HL-60/S4 treated with phorbol 12-myristate 13-acetate at 8.2 ng/mL for 4 days and 3 days (cell line): ENCODE data around the gene TWNK.

ENCODE experiments used
- in situ Hi-C: fragments of 300-500 bp; cut with MboI; formaldehyde crosslinking; loops from 2 replicates; pipeline ENCODE4 v1.15.0; 2022; ENCODE audit warnings: low sequenced_read_pairs

The TWNK gene

DNA sequence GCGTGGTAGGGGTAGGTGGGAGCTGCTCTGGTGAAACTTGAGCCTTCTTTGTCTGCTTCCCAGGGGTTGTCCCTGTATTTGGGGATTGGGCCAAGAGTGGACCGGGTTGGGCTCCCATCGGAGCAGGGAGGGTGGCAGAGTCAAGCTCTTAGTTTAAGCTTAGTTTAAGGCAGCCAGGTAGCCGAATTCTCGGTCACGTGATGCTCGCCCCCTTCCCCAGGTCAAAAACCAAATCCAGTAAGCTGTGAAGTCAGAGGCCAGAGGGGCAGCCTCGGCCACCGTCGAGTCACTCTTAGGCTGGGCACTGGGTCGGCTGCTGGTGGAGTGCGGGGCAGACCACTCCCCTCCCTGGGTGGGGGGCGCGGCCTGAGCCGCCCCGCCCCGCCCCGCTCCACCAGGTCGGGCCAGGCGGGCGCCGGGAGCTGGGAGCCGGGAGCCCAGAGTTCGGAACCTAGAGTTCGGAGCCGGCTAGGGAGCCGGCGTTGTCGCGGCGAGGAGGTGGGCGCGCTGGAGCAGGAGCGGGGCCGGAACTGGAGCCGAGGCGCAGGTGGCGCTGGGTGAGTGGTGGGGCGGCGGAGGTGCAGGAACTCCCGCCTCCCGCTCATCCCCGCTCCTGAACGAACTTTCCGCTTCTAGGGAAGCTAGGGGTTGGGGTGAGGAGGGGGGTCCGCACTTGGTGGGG, 9.5 kb downstream of the TWNK start:
- in situ Hi-C loops = no loop called here

DNA sequence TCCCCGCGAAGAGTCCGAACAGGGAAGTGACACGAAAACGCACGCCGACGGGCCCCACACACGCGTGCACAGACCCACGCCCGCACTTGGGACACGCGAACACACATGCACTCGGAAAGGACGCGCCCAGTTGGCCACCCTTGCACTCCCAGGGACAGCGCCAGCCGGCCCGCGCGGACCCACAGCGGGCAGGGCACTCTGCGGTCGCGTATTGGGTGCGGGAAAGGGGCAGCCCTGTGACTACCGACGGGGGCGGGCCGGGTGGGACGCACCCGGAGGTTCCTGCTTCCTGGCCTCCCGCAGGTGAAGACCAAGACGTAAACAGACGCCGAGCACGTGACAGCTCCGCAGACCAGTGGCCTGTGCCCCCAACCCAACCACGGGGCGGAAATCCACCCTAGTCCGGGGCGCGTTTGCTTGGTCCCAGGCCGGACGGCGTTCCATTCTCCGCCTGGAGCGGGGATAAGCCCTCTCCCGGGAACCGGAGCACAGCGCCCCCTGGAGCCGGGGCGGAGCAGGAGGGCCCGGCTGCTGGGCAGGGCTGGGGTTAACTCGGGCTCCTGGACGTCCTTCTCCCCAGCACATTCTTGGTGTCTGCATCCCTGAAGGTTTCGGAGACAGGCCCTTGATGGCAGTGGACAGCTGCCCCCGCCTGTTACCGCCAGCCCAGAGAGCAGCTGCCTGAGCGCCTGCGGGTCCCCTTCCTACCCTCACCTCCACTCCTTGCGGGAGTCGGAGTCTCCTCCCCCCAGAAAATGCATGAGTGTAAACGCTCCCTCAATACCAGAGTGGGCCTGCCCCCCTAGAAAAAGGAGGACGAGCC, 10.2 kb downstream of the TWNK start:
- in situ Hi-C loops = no loop called here

- in situ Hi-C loops = no loop called here
These were observed 11.0 kb downstream of the TWNK start for GRCh38 chr10:100998183-100998990.

DNA sequence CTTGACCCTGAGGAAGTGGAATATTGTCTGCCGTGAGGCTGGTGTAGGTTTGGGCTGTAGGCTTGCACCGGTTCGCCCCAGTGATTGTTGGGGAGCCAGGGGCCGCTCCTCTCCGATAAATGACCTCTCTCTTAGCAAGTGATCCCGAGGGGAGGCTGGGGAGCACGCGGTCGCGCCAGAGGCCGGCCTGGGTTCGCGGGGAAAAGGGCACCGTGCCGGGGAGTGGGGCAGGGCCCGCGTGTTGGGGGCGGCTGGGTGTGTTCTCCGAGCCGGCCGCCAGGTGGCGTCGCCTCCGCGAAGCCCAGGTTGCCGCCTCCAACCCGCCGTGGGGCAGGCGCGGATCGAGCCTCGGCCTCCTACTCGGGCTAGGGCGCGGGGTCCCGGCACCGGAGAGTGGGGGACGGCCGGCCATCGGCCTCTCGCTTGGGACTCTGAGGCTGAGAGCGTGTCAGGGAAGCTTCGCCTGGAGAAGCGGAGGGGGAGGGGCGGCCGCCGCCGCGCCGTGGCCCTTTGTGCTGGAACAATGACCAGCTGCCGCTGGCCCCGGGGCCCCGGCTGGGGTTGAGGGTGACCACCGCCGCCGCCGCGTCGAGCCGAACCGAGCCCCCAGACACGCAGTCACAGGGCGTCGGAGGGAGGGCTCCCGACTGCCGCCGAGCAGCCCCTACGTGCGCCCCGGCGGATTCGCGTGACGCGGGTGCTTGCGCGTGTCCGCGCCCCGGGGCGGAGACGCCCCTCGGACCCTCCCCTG, 11.8 kb downstream of the TWNK start:
- in situ Hi-C loops = no loop called here

DNA sequence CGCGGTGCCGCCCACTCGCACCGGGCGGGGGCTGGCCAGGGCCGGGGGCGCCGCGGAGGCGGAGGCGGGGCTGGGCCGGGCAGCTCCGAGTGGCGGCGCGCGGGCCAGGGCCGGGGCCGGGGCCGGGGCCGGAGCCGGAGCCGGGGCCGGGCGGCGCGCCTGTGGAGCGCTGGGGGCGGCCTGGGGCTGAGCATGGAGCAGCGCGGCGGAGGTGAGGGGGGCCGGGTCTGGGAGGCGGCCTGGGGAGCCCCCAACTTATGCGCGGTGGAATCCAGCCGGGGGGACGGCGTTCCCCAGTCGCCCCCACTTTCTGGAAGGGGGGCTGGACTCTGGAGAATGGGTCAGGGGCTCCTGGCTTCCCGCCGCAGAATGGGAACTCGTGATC, 12.4 kb downstream of the TWNK start, which contains the start of gene LZTS2:
TSS of gene LZTS2 (plus strand) at position 67 of the 385 bp plus-strand sequence. CDS start 2,731 bp downstream, outside the sequence.
- in situ Hi-C loops = no loop called here

- in situ Hi-C loops = no loop called here
These were observed 13.0 kb downstream of the TWNK start for GRCh38 chr10:101000127-101000914.

- in situ Hi-C loops = no loop called here
These were observed 13.7 kb downstream of the TWNK start for GRCh38 chr10:101000915-101001658.

DNA sequence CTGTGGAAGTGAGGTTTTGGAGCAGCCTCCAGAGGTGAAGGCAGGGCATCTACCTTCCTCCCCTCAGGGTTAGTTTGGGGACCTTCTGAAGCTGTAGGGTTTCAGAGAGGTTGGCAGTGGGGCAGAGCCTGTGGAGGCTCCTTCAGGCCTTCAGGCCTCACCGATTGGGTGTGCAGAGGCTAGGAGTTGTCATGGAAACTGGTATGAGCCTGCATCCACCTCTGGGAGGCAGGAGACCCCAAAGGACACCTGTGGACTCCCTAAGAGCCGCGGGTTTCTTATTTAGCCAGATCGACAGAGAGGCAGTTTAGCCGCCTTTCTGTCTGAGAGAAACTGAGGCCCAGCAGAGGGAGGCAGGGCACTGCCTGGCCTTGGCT, 14.3 kb downstream of the TWNK start:
- in situ Hi-C loops = no loop called here

DNA sequence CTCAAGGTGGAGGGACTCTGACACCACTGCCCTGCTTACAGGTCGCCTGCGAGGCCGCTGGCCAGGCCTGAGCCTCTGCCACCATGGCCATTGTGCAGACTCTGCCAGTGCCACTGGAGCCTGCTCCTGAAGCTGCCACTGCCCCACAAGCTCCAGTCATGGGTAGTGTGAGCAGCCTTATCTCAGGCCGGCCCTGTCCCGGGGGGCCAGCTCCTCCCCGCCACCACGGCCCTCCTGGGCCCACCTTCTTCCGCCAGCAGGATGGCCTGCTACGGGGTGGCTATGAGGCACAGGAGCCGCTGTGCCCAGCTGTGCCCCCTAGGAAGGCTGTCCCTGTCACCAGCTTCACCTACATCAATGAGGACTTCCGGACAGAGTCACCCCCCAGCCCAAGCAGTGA, 15.1 kb downstream of the TWNK start:
- in situ Hi-C loops = no loop called here

DNA sequence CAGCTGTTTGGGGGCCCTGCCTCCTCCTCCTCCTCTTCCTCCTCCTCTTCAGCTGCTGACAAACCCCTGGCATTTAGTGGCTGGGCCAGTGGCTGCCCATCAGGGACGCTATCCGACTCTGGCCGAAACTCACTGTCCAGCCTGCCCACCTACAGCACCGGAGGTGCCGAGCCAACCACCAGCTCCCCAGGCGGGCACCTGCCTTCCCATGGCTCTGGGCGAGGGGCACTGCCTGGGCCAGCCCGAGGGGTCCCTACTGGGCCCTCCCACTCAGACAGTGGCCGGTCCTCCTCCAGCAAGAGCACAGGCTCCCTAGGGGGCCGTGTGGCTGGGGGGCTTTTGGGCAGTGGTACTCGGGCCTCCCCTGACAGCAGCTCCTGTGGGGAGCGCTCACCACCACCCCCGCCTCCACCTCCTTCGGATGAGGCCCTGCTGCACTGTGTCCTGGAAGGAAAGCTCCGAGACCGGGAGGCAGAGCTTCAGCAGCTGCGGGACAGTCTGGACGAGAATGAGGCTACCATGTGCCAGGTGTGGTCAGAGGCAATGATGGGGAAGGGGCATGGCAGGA, 16.4 kb downstream of the TWNK start:
- in situ Hi-C loops = no loop called here

- in situ Hi-C loops = no loop called here
These were observed 18.0 kb downstream of the TWNK start for GRCh38 chr10:101005361-101005760.

GRCh38 chr10:101005869-101006567, 18.7 kb downstream of the TWNK start:
- in situ Hi-C loops = no loop called here

DNA sequence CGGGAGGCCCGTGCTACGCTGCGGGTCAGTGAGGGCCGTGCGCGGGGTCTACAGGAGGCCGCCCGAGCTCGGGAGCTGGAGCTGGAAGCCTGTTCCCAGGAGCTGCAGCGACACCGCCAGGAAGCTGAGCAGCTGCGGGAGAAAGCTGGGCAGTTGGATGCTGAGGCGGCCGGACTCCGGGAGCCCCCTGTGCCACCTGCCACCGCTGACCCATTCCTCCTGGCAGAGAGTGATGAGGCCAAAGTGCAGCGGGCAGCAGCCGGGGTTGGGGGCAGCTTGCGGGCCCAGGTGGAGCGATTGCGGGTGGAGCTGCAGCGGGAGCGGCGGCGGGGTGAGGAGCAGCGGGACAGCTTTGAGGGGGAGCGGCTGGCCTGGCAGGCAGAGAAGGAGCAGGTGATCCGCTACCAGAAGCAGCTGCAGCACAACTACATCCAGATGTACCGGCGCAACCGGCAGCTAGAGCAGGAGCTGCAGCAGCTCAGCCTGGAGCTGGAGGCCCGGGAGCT, 19.3 kb downstream of the TWNK start:
- in situ Hi-C loops = no loop called here

DNA sequence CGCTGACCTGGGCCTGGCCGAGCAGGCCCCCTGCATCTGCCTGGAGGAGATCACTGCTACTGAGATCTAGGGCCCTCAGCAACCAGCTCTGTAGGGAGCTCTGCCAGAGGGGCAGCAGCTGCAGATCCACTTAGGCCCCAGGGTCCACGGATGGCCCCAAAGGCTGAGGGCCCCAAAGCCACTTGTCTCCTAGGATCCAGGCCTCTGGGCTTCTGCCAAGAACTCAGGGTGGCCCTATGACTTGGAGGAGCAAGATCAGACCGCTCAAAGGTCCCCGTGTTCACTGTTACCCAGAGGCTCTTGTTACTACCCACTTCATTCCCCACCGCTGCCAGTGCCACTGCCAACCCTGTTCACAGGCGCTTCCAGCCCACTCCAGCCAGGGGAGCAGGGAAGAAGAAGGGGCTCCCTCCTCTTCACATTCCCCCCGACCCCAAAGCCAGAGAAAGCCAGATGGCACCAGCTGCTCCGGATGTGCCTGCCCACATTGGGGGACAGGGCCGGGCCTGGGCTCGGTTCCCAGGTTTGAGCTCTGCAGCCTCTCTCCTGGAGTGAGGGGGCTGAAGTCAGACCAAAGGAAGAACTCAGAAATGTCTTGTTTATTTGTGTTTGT, 19.9 kb downstream of the TWNK start:
- in situ Hi-C loops = no loop called here

DNA sequence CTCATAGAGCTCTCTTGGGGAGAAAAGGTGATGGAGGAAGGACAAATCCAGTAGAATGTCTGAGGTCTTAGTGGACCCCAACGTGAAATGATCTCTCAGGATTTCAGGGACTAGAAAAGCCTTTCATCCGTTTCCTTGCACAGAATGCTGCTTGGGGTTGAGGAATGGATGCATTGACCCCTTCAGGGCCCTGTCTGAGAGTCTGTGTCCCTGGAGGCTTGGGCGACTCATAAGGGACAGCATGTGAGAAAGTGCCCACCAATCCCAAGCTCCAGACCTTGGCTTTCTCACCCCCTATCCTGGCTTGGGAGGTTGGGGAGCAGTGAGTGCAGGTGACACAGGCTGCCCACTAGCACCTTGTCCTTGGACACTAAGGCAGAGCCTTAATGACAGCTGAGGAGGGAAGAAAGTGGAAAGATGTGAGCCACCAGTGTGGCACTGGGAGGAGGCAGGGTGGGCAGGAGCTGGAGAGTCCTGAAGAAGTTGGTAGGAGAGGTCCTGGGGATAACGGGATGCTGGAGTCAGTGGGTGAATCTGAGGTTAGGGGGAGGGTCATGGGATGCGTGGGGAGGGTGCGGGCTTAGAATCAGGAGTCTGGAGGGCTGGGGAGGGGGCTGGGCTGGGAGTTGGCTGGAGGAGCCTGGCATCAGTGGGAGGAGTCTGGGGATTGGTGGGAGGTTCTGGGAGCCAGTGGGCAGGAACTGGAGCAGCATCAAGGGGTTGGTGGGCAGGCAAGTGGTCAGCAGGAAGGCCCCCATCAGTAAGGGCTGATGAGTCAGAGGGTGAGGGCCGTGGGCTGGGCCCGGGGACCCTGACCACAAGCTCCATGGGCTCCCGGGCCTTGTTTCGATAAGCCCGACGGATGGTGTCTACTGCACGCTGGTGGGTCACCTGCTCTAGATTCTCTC, 20.8 kb downstream of the TWNK start:
- in situ Hi-C loops = no loop called here

DNA sequence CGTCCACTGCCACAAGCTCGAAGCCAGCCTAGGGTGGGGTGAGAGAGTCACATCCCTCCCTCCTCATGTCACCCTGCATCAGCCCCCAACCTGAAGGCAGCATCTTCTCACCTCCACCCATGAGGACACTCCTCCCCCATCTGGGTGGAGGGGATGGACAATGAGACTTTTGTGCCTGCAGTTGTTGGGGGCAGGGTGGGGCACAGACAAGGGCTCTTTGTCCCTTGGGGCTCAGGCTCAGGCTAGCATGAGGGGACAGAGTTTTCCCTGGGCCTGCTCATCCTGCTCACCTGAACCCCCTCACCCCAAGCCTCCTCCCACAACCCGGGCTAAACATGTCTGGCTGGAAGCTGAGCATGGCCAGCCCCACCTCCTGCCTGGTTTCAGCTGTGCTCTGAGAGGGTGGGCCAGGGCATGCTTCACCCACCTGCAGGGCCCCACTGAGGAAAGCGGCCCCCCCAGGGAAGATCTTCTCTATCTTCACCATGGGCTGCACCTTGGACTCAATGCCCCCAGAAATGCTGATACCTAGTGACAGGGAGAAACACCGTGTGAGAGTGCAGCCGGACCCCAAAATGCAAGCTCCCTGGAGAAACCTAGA, 21.6 kb downstream of the TWNK start:
- in situ Hi-C loops = no loop called here
